Stimulated activated CD4-positive, alpha-beta T cell treated with anti-CD3 and anti-CD28 coated beads, Interleukin-1b, Interleukin-23, amount 100 ng/mL, for 4 hours (primary cell): ENCODE results near the gene CAPS2.

Experiments used
- DNase-seq, 2 donors: peaks; one replicate each; pipeline ENCODE4 v3.0.0-alpha.2; 2020; ENCODE audit warnings: low read depth in 2 of 2

Gene CAPS2

GRCh38 chr12:75305412-75306332, 24.5 kb downstream of the CAPS2 start:
- DNase-seq, result no peak

- DNase-seq, result no peak
Measured at GRCh38 chr12:75302781-75303180, 27.3 kb downstream of the CAPS2 start.

- no peak for DNase-seq
Measured at GRCh38 chr12:75302225-75302624, 27.9 kb downstream of the CAPS2 start.

GRCh38 chr12:75294797-75295196, 35.3 kb downstream of the CAPS2 start:
- no peak for DNase-seq

- DNase-seq, result no peak
Measured at GRCh38 chr12:75294336-75294735, 35.8 kb downstream of the CAPS2 start.

- DNase-seq, result no peak
Measured at GRCh38 chr12:75291014-75291413, 39.1 kb downstream of the CAPS2 start.

GRCh38 chr12:75289753-75290152, 40.4 kb downstream of the CAPS2 start:
- DNase-seq, result no peak

- DNase-seq, result no peak
Measured at GRCh38 chr12:75288860-75289259, 41.3 kb downstream of the CAPS2 start.

GRCh38 chr12:75275702-75276101, 54.4 kb downstream of the CAPS2 start:
- DNase-seq, result no peak

- DNase-seq, result no peak
Measured at GRCh38 chr12:75271576-75271975, 58.5 kb downstream of the CAPS2 start.

GRCh38 chr12:75270157-75270556, 60.0 kb downstream of the CAPS2 start:
- DNase-seq, result no peak

- no peak for DNase-seq
Measured at GRCh38 chr12:75269209-75269608, 60.9 kb downstream of the CAPS2 start.

- DNase-seq, result no peak
Measured at GRCh38 chr12:75260316-75260715, 69.8 kb downstream of the CAPS2 start.

GRCh38 chr12:75259143-75259542, 71.0 kb downstream of the CAPS2 start:
- DNase-seq, result no peak

- no peak for DNase-seq
Measured at GRCh38 chr12:75257510-75257909, 72.6 kb downstream of the CAPS2 start.

- no peak for DNase-seq
Measured at GRCh38 chr12:75245108-75245507, 85.0 kb downstream of the CAPS2 start.

GRCh38 chr12:75239987-75240386, 90.1 kb downstream of the CAPS2 start:
- no peak for DNase-seq

- DNase-seq, result no peak
Measured at GRCh38 chr12:75236206-75236605, 93.9 kb downstream of the CAPS2 start.

GRCh38 chr12:75227132-75227531, 103.0 kb downstream of the CAPS2 start:
- no peak for DNase-seq
